Esophagus muscularis mucosa (tissue), 3 donors: ENCODE results near the gene RMI2.

Experiments
- CTCF ChIP-seq, 3 experiments: fragments of 200-600 bp in 2 of 3; fragments of 450-650 bp in 1 of 3; sonication (generic) in 2 of 3; IDR thresholded peaks; one replicate each; pipeline ENCODE4 v1.5.1; 2017 to 2019; ENCODE audit warnings: antibody characterized with exemption in 3 of 3, mild to moderate bottlenecking in 2 of 3, moderate library complexity in 1 of 3
- POLR2A ChIP-seq: fragments of 450-650 bp; IDR thresholded peaks from one replicate; pipeline ENCODE4 v1.6.1; 2017; ENCODE audit warnings: antibody characterized with exemption, moderate library complexity, mild to moderate bottlenecking, low read depth
- POLR2AphosphoS5 ChIP-seq, 2 donors: sonication (generic); formaldehyde crosslinking; IDR thresholded peaks; one replicate each; pipeline ENCODE4 v1.6.1; 2017; ENCODE audit warnings: antibody characterized with exemption in 2 of 2

- no peak for TF ChIP-seq CTCF (IDR thresholded peaks at IDR 0.05)
- TF ChIP-seq POLR2AphosphoS5 (IDR thresholded peaks at IDR 0.05) = no peak
- TF ChIP-seq POLR2A = no peak
These were observed 14.6 kb upstream of the RMI2 start for GRCh38 chr16:11330526-11331237.
